Naive thymus-derived CD8-positive, alpha-beta T cell (primary cell): Measurements from ENCODE around the gene CDC42EP2. TPM values are rescaled to one million over a fixed set of nuclear protein-coding genes. Genes with fewer than 3 reads are reported as not detected.
"Not testable (repeated sequence)": the region's sequence is repeated elsewhere in the genome, so short reads cannot be mapped to it uniquely, and the experiment has no call there.

Experiments used
- ATAC-seq, 2 donors: fragments of 150-1000 bp; cut with Tn5 transposase in 1 of 2; sonication (Bioruptor Pico), chemical (Tn5 transposase) in 1 of 2; 1 replicate in 1 of 2; 2 replicates in 1 of 2; pipeline ENCODE4 v1.10.0; 2021; ENCODE audit warnings: mild to moderate bottlenecking in 2 of 2, moderate library complexity in 2 of 2
- POLR2A ChIA-PET: fragments of 350-600 bp; sonication (Branson Sonifier 250); formaldehyde crosslinking; loops from one replicate; lab custom pipeline; 2021; ENCODE audit warnings: antibody characterized with exemption; lab: Charles Lee
- DNase-seq, 10 donors: peaks; one replicate each; pipeline versions ENCODE4 v3.0.0 to v3.0.0-alpha.2; 2020 to 2022
- H3K27ac Mint-ChIP-seq, 10 donors: one replicate each; pipeline ENCODE4 v1.8.0; 2020 to 2022; ENCODE audit warnings: mild to moderate bottlenecking in 10 of 10, mixed read lengths in 10 of 10, moderate library complexity in 4 of 10, inconsistent platforms in 1 of 10
- H3K27me3 Mint-ChIP-seq, 5 donors: one replicate each; pipeline ENCODE4 v1.8.0; 2021 to 2022; ENCODE audit warnings: mixed read lengths in 5 of 5
- H3K36me3 Mint-ChIP-seq, 3 donors: one replicate each; pipeline ENCODE4 v1.8.0; 2020 to 2022; ENCODE audit warnings: mixed read lengths in 3 of 3, mild to moderate bottlenecking in 2 of 3, inconsistent platforms in 1 of 3
- H3K4me1 Mint-ChIP-seq, 4 donors: one replicate each; pipeline ENCODE4 v1.8.0; 2021 to 2022; ENCODE audit warnings: mixed read lengths in 4 of 4
- H3K4me3 Mint-ChIP-seq, 10 donors: one replicate each; pipeline ENCODE4 v1.8.0; 2020 to 2022; ENCODE audit warnings: mild to moderate bottlenecking in 10 of 10, mixed read lengths in 10 of 10, moderate library complexity in 6 of 10, inconsistent platforms in 1 of 10
- H3K9me3 Mint-ChIP-seq, 9 donors: one replicate each; pipeline ENCODE4 v1.8.0; 2020 to 2022; ENCODE audit warnings: mixed read lengths in 9 of 9, mild to moderate bottlenecking in 3 of 9, inconsistent platforms in 1 of 9, moderate library complexity in 1 of 9
- polyA plus RNA-seq, 3 donors: library from polyadenylated mRNA; unstranded; fragments of 300-500 nt; fragmentation: Illumina TruSeq; gene quantifications; one replicate each; pipeline ENCODE4 v1.2.3, GENCODE V29; 2021
- total RNA-seq, 8 experiments: library from RNA in 2 of 8; stranded (reverse) in 2 of 8; gene quantifications; one replicate each; pipeline ENCODE4 v1.2.3 and lab custom pipeline; 2021 to 2026

CDC42EP2 gene
- total and polyA plus RNA-seq, 5 experiments from 2014 or later = 1.4 TPM; not detected in 4

DNA sequence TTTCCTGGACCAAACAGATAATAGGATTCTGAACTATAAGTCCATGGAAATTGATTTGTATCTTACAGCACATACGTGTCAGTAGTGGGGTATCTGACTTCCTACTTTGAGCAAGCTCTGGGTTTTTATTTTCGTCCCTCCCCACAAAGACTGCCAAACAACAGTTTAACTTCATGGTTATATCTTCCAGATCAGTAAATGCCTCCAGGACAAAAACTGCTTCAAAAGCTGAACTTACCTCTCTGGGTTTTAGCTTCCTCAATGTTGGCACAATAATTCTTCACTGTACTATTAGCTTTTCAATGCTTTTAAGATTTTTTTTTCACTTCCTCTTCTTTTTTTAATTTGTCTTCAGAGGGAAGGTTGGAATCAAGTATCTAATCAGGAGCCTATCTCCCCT, 14.8 kb downstream of the CDC42EP2 start:
- peaks cover 9 to 18% (median 14%) of the 10 kb centered on the region in 4 donors for H3K4me1 Mint-ChIP-seq
- no peaks in the 10 kb centered on the region for H3K36me3 Mint-ChIP-seq
- H3K27me3 Mint-ChIP-seq = peaks cover 0 to 4% (median 0%) of the 10 kb centered on the region in 5 donors
- peak overlapping the region in 9 of 10 donors; percentile 19 to 85 (median 71) for H3K27ac Mint-ChIP-seq
- POLR2A ChIA-PET = interaction anchor here (0.6 to 1.5 kb wide), 13 partner anchors 14 to 529 kb away, joined by 3 to 5 read pairs (median 3); partner anchors contain the start of genes CAPN1, CDC42EP2 and CFL1
- peak overlapping the region in 3 of 10 donors; percentile 20 to 50 (median 26) for H3K4me3 Mint-ChIP-seq
- ATAC-seq (no peak), DNase-seq (no peak)
- H3K9me3 Mint-ChIP-seq = no peaks in the 10 kb centered on the region

DNA sequence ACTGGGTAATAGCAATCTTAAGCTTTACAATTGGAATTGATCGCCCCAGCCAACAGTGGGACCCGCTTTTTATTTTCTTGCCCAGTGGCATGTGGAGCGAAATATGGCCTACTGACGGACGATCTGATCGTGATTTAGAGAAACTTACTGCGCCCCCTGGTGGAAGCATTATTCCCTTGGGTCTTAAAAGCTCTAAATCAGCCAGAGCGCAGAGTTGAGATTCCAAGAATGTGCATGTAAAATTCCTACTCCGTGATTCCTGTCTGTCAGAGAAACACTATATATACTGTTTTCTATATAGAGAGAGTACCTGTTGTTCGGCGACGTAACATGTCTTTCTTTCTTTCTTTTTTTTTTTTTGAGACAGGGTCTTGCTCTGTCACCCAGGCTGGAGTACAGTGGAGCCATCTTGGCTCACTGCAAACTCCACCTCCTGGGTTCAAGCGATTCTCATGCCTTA, 15.3 kb downstream of the CDC42EP2 start:
- Mint-ChIP-seq H3K4me1 (peaks cover 14 to 23% (median 19%) of the 10 kb centered on the region in 4 donors), H3K27me3 (peaks cover 0 to 4% (median 0%) of the 10 kb centered on the region in 5 donors), H3K36me3 (no peaks in the 10 kb centered on the region), H3K4me3 (peak overlapping the region in 3 of 10 donors; percentile 20 to 50 (median 26)), H3K9me3 (no peaks in the 10 kb centered on the region), H3K27ac (peak overlapping the region in 9 of 10 donors; percentile 19 to 85 (median 71))
- peak; percentile 63 to 92 (median 78) for DNase-seq
- peak; percentile 19 to 24 for ATAC-seq
- POLR2A ChIA-PET = interaction anchor here (0.5 to 1.5 kb wide), 14 partner anchors 15 to 528 kb away, joined by 3 to 6 read pairs (median 4); partner anchors contain the start of genes CAPN1, CDC42EP2 and CFL1

DNA sequence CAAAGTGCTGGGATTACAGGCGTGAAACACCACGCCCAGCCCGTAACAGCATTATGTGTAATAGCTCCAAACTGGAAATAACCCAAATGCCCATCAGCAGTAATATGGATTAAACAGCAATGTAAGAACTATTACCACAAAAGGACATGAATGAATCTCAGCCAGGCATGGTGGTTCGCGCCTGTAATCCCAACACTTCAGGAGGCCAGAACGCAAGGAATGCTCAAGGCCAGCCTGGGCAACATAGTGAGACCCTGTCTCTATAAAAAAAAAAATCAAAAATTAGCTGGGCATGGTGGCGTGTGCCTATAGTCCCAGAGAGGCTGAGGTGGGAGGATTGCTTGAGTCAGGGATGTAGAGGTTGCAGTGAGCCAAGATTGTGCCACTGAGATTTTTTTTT, 15.9 kb downstream of the CDC42EP2 start:
- Mint-ChIP-seq H3K36me3 (no peaks in the 10 kb centered on the region), H3K27me3 (peaks cover 0 to 1% (median 0%) of the 10 kb centered on the region in 5 donors), H3K4me1 (peaks cover 19 to 29% (median 25%) of the 10 kb centered on the region in 4 donors), H3K4me3 (peak overlapping the region in 1 of 10 donors; percentile 6), H3K9me3 (no peaks in the 10 kb centered on the region), H3K27ac (peak overlapping the region in 1 of 10 donors; percentile 7)
- no peak for ATAC-seq
- POLR2A ChIA-PET = interaction anchor here (0.5 to 1.5 kb wide), 6 partner anchors 15 to 1001 kb away, joined by 3 to 6 read pairs (median 4); partner anchors contain the start of genes CDC42EP2, CFL1 and POLA2
- DNase-seq = no peak

DNA sequence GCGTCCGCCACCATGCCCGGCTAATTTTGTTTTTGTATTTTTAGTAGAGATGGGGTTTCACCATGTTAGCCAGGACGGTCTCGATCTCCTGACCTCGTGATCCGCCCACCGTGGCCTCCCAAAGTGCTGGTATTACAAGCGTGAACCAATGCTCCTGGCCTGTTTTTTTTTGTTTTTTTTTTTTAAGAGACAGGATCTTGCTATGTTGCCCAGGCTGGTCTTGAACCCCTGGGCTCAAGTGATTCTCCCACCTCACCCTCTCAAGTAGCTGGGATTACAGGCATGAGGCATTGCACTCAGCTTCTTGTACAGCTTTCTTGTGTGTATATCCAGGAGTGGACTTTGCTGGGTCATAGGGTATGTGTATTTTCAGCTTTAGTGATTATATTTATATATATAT, 17.9 kb downstream of the CDC42EP2 start:
- not testable (repeated sequence) for H3K9me3 Mint-ChIP-seq, ATAC-seq, H3K27me3 Mint-ChIP-seq, DNase-seq, H3K36me3 Mint-ChIP-seq
- POLR2A ChIA-PET = interaction anchor here (0.6 to 3.4 kb wide), 12 partner anchors 19 to 480 kb away, joined by 3 to 22 read pairs (median 4); partner anchors contain the start of genes EHBP1L1, MALAT1, POLA2 and SCYL1
- Mint-ChIP-seq H3K4me1 (peaks cover 21 to 37% (median 33%) of the 10 kb centered on the region in 4 donors), H3K27ac (peak overlapping the region in 1 of 10 donors; percentile 37), H3K4me3 (peak overlapping the region in 3 of 10 donors; percentile 8 to 45 (median 30))

DNA sequence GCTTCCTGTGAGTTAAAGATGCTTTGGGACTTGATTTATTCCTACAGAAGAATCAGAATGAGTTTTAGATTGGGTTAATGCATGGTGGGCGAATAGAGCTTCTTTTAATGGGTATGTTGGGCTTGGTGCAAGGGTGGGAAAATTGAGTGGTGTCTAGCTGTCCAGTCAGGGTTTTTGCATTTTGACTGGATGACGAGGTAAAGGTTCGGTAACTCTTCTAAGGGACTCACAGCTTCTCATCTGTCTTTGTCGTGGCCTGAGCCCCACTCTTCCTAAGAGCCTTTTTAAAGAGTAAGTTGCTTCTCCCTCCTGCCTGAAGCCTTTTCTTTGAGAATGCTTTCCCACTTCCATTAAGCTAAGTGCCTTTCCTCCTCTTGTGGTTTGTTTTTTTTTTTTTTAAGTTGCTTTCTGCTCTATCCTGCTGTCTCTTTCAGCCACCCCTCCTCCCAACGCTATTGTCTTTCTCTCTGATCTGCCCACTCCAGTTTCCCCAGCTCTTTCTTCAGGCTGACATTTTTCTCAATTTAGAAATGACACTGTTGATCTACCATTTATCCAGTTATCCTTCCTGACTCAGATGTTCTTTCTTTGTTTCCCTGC, 20.1 kb downstream of the CDC42EP2 start:
- DNase-seq (no peak), ATAC-seq (no peak)
- H3K36me3 Mint-ChIP-seq = peaks cover 0 to 20% (median 0%) of the 10 kb centered on the region in 3 donors
- no peaks in the 10 kb centered on the region for H3K9me3 Mint-ChIP-seq
- POLR2A ChIA-PET = interaction anchor here (0.5 to 2.9 kb wide), 10 partner anchors 19 to 1134 kb away, joined by 3 to 22 read pairs (median 4); partner anchors contain the start of genes MALAT1 and POLA2
- H3K27me3 Mint-ChIP-seq = no peaks in the 10 kb centered on the region
- H3K27ac Mint-ChIP-seq = peak overlapping the region; percentile 51 to 98 (median 89)
- peaks cover 29 to 48% (median 45%) of the 10 kb centered on the region in 4 donors for H3K4me1 Mint-ChIP-seq
- peak overlapping the region; percentile 86 to 100 (median 94) for H3K4me3 Mint-ChIP-seq

DNA sequence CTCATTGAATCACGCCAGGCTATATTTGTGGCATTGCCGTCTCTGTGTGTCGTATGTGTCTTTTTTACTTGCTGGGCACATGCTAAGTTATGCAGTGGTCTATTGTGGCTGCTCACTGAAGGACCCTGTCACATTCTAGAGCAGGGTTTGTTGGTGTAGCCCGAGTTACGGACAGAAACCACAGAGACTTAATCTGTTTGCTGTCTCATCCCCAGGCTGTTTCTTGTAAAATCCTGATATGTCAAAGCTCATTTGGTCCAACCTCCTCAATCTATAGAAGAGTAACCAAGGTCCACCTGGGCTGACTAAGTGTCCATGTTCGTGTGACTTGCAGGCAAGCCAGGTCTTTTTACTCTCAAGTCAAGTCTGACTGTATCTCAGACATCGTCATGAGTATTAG, 24.0 kb downstream of the CDC42EP2 start:
- Mint-ChIP-seq H3K9me3 (no peaks in the 10 kb centered on the region), H3K27ac (peak overlapping the region in 5 of 10 donors; percentile 2 to 84 (median 27)), H3K27me3 (no peaks in the 10 kb centered on the region), H3K36me3 (peaks cover 0 to 56% (median 10%) of the 10 kb centered on the region in 3 donors), H3K4me1 (peaks cover 29 to 52% (median 43%) of the 10 kb centered on the region in 4 donors), H3K4me3 (peak overlapping the region in 3 of 10 donors; percentile 20 to 69 (median 31))
- ATAC-seq (no peak), DNase-seq (no peak)
- POLR2A ChIA-PET = interaction anchor here (1.1 kb wide), 1 partner anchor 17 kb away, joined by 4 read pairs; no protein-coding TSS in a partner anchor

DNA sequence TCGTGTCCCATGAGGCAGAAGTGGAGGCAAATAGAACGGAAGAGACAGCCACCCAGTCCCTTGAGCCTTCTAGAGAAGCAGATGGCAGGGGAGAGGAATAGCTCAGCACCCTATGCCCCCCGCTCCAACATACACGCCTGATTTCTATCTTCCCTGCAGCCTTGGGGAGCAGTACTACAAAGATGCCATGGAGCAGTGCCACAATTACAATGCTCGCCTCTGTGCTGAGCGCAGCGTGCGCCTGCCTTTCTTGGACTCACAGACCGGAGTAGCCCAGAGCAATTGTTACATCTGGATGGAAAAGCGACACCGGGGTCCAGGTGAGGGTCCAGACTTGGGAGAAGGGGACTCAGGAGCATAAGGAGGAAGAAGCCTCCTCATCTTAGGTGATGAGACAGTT, 25.6 kb downstream of the CDC42EP2 start:
- Mint-ChIP-seq H3K4me1 (peaks cover 19 to 41% (median 31%) of the 10 kb centered on the region in 4 donors), H3K27ac (peak overlapping the region in 3 of 10 donors; percentile 22 to 57 (median 30)), H3K9me3 (no peaks in the 10 kb centered on the region), H3K36me3 (peaks cover 0 to 70% (median 11%) of the 10 kb centered on the region in 3 donors), H3K4me3 (peak overlapping the region in 1 of 10 donors; percentile 14), H3K27me3 (no peaks in the 10 kb centered on the region)
- ATAC-seq (no peak), DNase-seq (no peak)
- POLR2A ChIA-PET = no interaction called here

DNA sequence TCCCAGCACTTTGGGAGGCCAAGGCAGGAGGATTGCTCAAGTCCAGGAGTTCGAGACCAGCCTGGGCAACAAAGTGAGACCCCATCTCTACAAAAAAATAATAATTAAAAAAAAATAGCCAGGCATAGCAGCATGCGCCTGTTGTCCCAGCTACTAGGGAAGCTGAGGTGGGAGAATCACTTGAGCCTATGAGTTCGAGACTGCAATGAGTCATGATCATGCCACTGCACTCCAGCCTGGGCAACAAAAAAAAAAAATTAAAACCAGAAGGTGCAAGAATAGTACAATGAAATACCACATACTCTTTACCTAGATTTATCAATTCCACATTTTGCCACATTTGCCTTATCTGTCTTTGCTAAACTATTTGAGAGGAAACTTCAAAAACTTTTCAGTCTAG, 27.2 kb downstream of the CDC42EP2 start:
- H3K36me3 Mint-ChIP-seq = peaks cover 0 to 86% (median 17%) of the 10 kb centered on the region in 3 donors
- H3K27ac Mint-ChIP-seq = no peak overlapping the region
- no peak for DNase-seq

DNA sequence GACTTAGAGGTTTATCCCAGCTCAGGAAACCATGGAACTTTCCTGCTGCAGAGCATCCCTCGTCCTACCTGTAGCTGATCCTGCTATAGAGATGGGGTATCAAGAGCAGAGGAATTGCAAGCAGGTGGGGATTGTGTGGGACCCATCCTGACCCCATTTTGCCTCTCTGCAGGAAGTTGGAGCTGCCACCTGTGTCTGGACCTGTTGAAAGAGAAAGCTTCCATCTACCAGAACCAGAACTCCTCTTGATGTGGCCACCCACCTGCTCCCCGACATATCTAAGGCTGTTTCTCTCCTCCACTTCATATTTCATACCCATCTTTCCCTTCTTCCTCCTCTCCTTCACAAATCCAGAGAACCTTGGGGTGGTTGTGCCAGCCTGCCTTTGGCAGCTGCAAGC, 36.8 kb downstream of the CDC42EP2 start:
- H3K36me3 Mint-ChIP-seq = peaks cover 5 to 57% (median 12%) of the 10 kb centered on the region in 3 donors
- peak overlapping the region in 4 of 10 donors; percentile 6 to 62 (median 35) for H3K27ac Mint-ChIP-seq
- ATAC-seq (no peak), DNase-seq (no peak)
- H3K9me3 Mint-ChIP-seq = no peaks in the 10 kb centered on the region
- POLR2A ChIA-PET = interaction anchor here (1.2 kb wide), 1 partner anchor 18 kb away, joined by 4 read pairs; the partner anchor contains the start of gene DPF2
- no peaks in the 10 kb centered on the region for H3K27me3 Mint-ChIP-seq
- peaks cover 12 to 20% (median 18%) of the 10 kb centered on the region in 4 donors for H3K4me1 Mint-ChIP-seq
- no peak overlapping the region for H3K4me3 Mint-ChIP-seq

More for the DNA sequence above, 27.2 kb downstream of the CDC42EP2 start:
- Mint-ChIP-seq H3K4me1 (peaks cover 19 to 31% (median 25%) of the 10 kb centered on the region in 4 donors), H3K9me3 (no peaks in the 10 kb centered on the region), H3K4me3 (no peak overlapping the region), H3K27me3 (no peaks in the 10 kb centered on the region)
- POLR2A ChIA-PET = no interaction called here
- ATAC-seq = no peak

DNA sequence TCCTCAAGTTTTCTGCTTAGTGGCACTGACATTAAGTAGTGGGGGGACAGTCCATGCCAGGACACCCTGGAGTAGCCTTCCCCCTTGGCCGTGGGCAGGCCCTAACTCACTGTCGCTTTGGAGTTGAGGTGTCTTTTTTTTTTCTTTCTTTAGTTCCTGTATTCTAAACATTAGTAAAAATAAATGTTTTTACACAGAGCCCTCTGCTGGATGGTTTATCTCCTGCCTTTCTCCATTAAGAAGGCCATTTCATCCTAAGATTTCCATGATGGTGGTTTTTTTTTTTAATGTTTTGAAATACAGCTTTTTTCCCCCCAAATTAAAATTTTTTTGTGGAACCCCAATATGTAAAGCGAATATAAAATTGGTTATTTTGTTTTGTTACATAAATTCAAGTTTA, 38.1 kb downstream of the CDC42EP2 start:
- no peak for DNase-seq
- Mint-ChIP-seq H3K27ac (peak overlapping the region in 7 of 10 donors; percentile 27 to 89 (median 58)), H3K4me3 (peak overlapping the region in 1 of 10 donors; percentile 48), H3K9me3 (no peaks in the 10 kb centered on the region), H3K4me1 (peaks cover 12 to 20% (median 17%) of the 10 kb centered on the region in 4 donors), H3K36me3 (peaks cover 5 to 49% (median 12%) of the 10 kb centered on the region in 3 donors), H3K27me3 (no peaks in the 10 kb centered on the region)
- no peak for ATAC-seq
- POLR2A ChIA-PET = interaction anchor here (0.7 to 1.8 kb wide), 3 partner anchors 18 to 135 kb away, joined by 3 to 5 read pairs (median 3); partner anchors contain the start of gene DPF2

DNA sequence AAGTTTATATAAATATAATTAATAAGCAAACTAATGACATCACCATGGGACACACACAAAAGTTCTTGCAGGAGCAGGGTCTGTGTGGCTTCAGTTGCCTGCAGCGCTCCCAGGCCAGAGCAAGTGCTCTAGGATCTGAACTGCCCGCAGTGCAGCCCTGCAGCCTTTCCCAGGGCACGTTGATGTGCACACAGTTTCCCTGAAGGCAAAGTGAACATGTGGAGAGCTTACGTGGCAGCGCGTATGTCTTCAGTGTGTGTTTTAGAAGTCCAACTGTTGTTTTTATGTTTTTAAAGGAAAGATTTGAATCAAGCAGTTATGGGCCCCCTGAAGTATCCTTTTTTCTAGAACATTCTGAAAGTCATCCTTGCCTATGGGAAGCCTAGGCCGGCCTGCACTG, 38.7 kb downstream of the CDC42EP2 start:
- Mint-ChIP-seq H3K27ac (peak overlapping the region in 8 of 10 donors; percentile 4 to 89 (median 66)), H3K4me3 (peak overlapping the region; percentile 69 to 95 (median 81)), H3K9me3 (no peaks in the 10 kb centered on the region), H3K4me1 (peaks cover 12 to 20% (median 17%) of the 10 kb centered on the region in 4 donors), H3K36me3 (peaks cover 5 to 45% (median 10%) of the 10 kb centered on the region in 3 donors), H3K27me3 (no peaks in the 10 kb centered on the region)
- no peak for DNase-seq
- POLR2A ChIA-PET = interaction anchor here (0.7 to 1.8 kb wide), 4 partner anchors 17 to 134 kb away, joined by 3 to 5 read pairs (median 4); partner anchors contain the start of gene DPF2
- ATAC-seq = no peak

DNA sequence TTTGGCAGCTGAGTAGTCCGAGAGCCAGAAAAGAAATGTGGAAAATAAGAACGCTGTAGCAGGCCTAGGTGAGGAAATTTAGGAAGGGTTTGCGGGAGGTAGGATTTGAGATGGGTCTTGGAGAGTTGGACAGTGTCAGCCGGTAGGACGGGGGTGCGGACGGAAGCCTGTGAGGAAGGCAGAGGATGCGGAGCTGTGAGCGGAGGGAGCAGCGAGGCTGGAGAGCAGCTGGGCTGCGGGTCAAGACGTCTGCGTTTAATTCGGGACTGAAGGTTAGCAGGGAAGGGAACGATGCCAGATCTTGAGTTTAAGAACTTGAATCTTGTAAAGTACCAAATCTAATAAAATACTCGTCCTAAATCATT, 39.2 kb downstream of the CDC42EP2 start:
- Mint-ChIP-seq H3K4me1 (peaks cover 12 to 20% (median 17%) of the 10 kb centered on the region in 4 donors), H3K27ac (peak overlapping the region; percentile 30 to 89 (median 76)), H3K27me3 (no peaks in the 10 kb centered on the region), H3K36me3 (peaks cover under 1 to 39% (median 6%) of the 10 kb centered on the region in 3 donors), H3K4me3 (peak overlapping the region; percentile 69 to 95 (median 81)), H3K9me3 (no peaks in the 10 kb centered on the region)
- DNase-seq (no peak), ATAC-seq (no peak)
- POLR2A ChIA-PET = interaction anchor here (0.9 to 1.8 kb wide), 4 partner anchors 18 to 1263 kb away, joined by 3 to 5 read pairs (median 4); partner anchors contain the start of genes DPF2 and RBM14
